GM19099 (cell line): ENCODE measurements around the gene CCL7.

Experiments used
- POLR2A ChIP-seq: IDR thresholded peaks from 3 replicates; pipeline ENCODE4 v1.6.1; 2011; ENCODE audit warnings: low read depth; ENCODE audit not compliant: insufficient read length; ENCODE audit errors: extremely low read depth

Gene CCL7

GRCh38 chr17:34299956-34300577, 30.0 kb downstream of the CCL7 start:
- TF ChIP-seq POLR2A: no peak

DNA sequence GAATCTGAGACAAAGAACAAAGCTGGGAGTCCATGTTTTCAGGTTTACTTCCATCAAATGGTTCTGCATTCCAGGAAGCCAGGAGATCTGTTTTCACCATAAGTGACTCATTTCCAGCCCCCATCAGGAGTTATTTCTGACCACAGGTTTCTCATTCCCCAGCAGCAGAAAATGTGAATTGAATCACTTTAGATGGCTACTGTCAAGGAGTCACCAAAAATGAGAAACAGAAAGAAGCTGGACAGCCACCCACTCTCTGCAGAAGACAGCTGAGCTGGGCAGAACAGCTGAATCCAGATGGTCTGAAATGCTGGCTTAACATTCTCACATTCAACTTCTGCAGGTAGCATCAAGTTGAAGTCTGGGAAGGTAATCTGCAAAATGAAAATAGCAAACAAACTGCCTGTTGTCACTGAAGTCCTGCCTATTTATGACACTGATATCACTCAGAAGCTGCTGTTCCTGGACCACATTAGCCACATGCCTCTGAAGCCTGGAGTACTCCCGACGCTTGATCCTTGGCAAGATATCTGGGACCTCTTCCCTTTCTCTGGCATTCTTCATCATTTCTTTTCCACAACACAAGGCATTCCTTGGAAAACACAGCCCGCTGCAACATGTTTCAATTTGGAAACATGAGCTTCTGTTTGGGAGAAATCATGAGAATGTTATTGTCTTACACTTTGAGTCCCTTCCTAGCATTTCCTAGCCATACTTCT, 30.8 kb downstream of the CCL7 start:
- TF ChIP-seq POLR2A: no peak

GRCh38 chr17:34301986-34302385, 32.0 kb downstream of the CCL7 start:
- TF ChIP-seq POLR2A: no peak

GRCh38 chr17:34302636-34303035, 32.6 kb downstream of the CCL7 start:
- TF ChIP-seq POLR2A: no peak

DNA sequence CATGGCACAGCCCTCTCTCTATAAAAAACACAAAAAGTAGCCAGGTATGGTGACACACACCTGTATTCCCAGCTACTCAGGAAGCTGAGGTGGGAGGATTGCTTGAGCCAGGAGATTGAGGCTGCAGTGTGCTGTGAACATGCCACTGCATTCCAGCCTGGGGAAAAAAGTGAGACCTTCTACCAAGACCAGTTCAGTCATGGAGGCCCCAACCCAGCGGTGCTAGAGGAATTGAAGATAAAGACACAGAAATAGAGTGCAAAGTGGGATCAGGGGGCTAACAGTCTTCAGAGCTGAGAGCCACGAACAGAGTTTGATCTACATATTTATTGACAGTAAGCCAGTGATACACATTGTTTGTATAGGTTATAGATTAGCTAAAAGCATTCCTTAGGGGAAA, 33.6 kb downstream of the CCL7 start:
- no peak for TF ChIP-seq POLR2A

GRCh38 chr17:34305061-34305460, 35.0 kb downstream of the CCL7 start:
- no peak for TF ChIP-seq POLR2A

DNA sequence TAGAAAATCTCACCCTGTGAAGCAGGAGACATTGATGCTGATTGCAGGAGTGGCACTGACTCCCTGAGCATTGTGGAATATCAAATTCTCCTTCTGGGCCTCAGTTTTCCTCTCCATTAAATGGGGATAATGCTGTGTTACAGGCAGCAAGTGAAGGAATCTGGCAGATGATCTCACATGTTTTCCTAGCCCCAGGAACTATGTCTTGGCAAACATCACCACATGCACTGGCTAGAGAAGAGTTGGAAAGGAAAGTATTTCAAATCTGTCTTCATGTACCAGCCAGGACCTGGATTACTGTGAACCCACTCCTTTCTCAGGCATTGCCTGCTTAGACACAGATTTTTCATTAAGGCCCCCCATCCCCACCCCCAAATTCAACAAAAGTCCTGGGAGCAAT, 35.6 kb downstream of the CCL7 start:
- TF ChIP-seq POLR2A: no peak

GRCh38 chr17:34306466-34306865, 36.4 kb downstream of the CCL7 start:
- no peak for TF ChIP-seq POLR2A

- TF ChIP-seq POLR2A: no peak
These were observed 37.1 kb downstream of the CCL7 start for GRCh38 chr17:34307110-34307509.

GRCh38 chr17:34308371-34308770, 38.4 kb downstream of the CCL7 start:
- no peak for TF ChIP-seq POLR2A

GRCh38 chr17:34311291-34311690, 41.3 kb downstream of the CCL7 start:
- no peak for TF ChIP-seq POLR2A

DNA sequence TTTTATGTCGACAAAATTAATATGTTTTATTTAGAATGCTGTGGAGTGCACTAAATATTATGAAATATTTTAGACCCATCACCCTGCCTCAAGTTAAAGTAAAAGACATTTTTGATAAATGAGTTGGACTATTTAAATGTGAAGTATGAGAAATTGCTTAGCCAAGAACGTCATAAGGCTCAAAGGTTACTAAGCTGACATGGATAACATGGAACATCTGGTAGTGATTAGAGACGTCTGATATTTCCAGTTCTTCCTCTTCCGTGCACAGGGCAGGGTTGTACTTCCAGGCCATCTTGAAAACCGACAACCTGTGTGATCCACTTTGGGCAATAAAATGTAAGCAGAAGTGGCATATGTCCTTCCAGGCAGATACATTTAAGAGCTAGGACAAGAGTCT, 42.1 kb downstream of the CCL7 start:
- no peak for TF ChIP-seq POLR2A

DNA sequence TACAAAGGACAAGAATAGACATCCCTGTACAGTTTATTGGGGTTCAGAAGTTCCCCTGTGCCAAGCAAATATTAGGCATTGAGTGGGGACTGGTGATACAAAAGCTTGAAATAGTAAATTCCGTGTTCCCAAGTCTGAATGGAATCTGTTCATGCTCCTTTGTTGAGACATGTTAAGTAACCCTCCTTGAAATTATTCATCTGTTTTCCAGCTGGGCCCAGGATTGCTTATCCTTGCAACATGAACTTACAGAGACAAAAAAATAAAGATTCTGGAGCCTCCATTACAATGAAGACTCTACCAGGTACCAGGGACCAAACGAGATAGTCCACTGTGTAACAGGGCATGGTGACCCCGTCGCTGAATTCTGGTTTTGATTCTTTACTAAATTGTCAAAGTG, 43.1 kb downstream of the CCL7 start:
- no peak for TF ChIP-seq POLR2A

- TF ChIP-seq POLR2A: no peak
These were observed 44.3 kb downstream of the CCL7 start for GRCh38 chr17:34314279-34314678.

GRCh38 chr17:34318474-34318873, 48.5 kb downstream of the CCL7 start:
- no peak for TF ChIP-seq POLR2A

- no peak for TF ChIP-seq POLR2A
These were observed 49.0 kb downstream of the CCL7 start, which contains the start of gene CCL8 for GRCh38 chr17:34319039-34319483. Gene CCL8 (plus strand): TSS chr17:34319435. CDS start chr17:34319502, 67 bp downstream.
